Endodermal cell (in vitro differentiated cells): ENCODE data around the gene INO80E. TPM values are rescaled to one million over a fixed set of nuclear protein-coding genes. Genes with fewer than 3 reads are reported as not detected.

Source experiments
- DNase-seq: peaks from one replicate; pipeline ENCODE4 v3.0.0-alpha.2; 2017
- H3K27ac ChIP-seq: 2 replicates; pipeline ENCODE4 v1.5.1; 2013; ENCODE audit warnings: mild to moderate bottlenecking, low read depth, low read length, moderate library complexity
- H3K27me3 ChIP-seq: 2 replicates; pipeline ENCODE4 v1.6.1; 2013; ENCODE audit warnings: mild to moderate bottlenecking, low read length, moderate library complexity; ENCODE audit not compliant: insufficient read depth, control insufficient read depth, poor library complexity, severe bottlenecking
- H3K36me3 ChIP-seq: 2 replicates; pipeline ENCODE4 v1.7.0; 2013; ENCODE audit warnings: mild to moderate bottlenecking, low read length, moderate library complexity; ENCODE audit not compliant: control insufficient read depth, insufficient read depth
- H3K4me1 ChIP-seq: one replicate; pipeline ENCODE4 v1.7.0; 2013; ENCODE audit warnings: low read length; ENCODE audit not compliant: control insufficient read depth, insufficient read depth
- H3K4me3 ChIP-seq: 2 replicates; pipeline ENCODE4 v1.5.1; 2013; ENCODE audit warnings: mild to moderate bottlenecking, low read length, moderate library complexity
- H3K9ac ChIP-seq: 2 replicates; pipeline ENCODE4 v1.6.1; 2013; ENCODE audit warnings: mild to moderate bottlenecking, low read length, moderate library complexity; ENCODE audit not compliant: poor library complexity, severe bottlenecking; ENCODE audit errors: extremely low read depth
- H3K9me3 ChIP-seq: 2 replicates; pipeline ENCODE4 v1.6.1; 2013; ENCODE audit warnings: mild to moderate bottlenecking, low read length, moderate library complexity; ENCODE audit not compliant: control insufficient read depth
- H3K27ac Mint-ChIP-seq: 2 replicates; pipeline ENCODE4 v1.8.0; 2020; ENCODE audit warnings: mixed read lengths
- H3K27me3 Mint-ChIP-seq: 2 replicates; pipeline ENCODE4 v1.8.0; 2021; ENCODE audit warnings: mild to moderate bottlenecking, mixed read lengths; ENCODE audit not compliant: insufficient read depth
- H3K36me3 Mint-ChIP-seq: 2 replicates; pipeline ENCODE4 v1.8.0; 2020; ENCODE audit warnings: low read depth, mixed read lengths
- H3K4me1 Mint-ChIP-seq: 2 replicates; pipeline ENCODE4 v1.8.0; 2020; ENCODE audit warnings: mixed read lengths
- H3K4me3 Mint-ChIP-seq: 2 replicates; pipeline ENCODE4 v1.8.0; 2020; ENCODE audit warnings: mild to moderate bottlenecking, moderate library complexity, mixed read lengths
- H3K9me3 Mint-ChIP-seq: 2 replicates; pipeline ENCODE4 v1.8.0; 2020; ENCODE audit warnings: mild to moderate bottlenecking, mixed read lengths
- CTCF ChIP-seq: fragments of 200-600 bp; sonication (generic); conservative IDR thresholded peaks from 2 replicates; pipeline ENCODE4 v1.5.0; 2021; ENCODE audit warnings: antibody characterized with exemption, mild to moderate bottlenecking
- WGBS, 2 experiments: methylation state at CpG; one replicate each; pipeline versions ENCODE4 v1.1.5 to v1.1.7; 2013; ENCODE audit warnings: missing lambda C conversion rate in 2 of 2, mixed read lengths in 1 of 2; ENCODE audit not compliant: insufficient coverage in 1 of 2, insufficient read length in 1 of 2; 5-methylcytosine and 5-hydroxymethylcytosine counted together
- total RNA-seq, 2 donors: library from RNA; stranded (reverse); fragmentation: NEBNext Ultra II Directional in 1 of 2; extraction: Animal tissue kit (Norgen Biotek cat#: 25700) in 1 of 2; gene quantifications; 2 replicates in 1 of 2; 3 replicates in 1 of 2; pipeline ENCODE4 v1.2.1, GENCODE V29; 2021

INO80E gene
- total RNA-seq, 2 donors from 2014 or later: 77.4 to 80.1 TPM

GRCh38 chr16:29978081-29978480 is 18.0 kb upstream of the INO80E start:
- no peak overlapping the region for H3K27ac ChIP-seq
- no peak for DNase-seq
- H3K9ac ChIP-seq: no peak overlapping the region
- Mint-ChIP-seq H3K4me1 (peaks cover 21% of the 10 kb centered on the region), H3K4me3 (no peak overlapping the region), H3K27me3 (peaks cover 2% of the 10 kb centered on the region), H3K36me3 (peaks cover 46% of the 10 kb centered on the region), H3K27ac (no peak overlapping the region), H3K9me3 (peaks cover 3% of the 10 kb centered on the region)
- no peak for TF ChIP-seq CTCF
- H3K4me1 ChIP-seq: peaks cover 9% of the 10 kb centered on the region
- peaks cover 55% of the 10 kb centered on the region for H3K36me3 ChIP-seq
- WGBS, 2 experiments: 95% methylated on average over 4 to 9 of the region's 9 CpGs
- H3K4me3 ChIP-seq: no peak overlapping the region
- no peaks in the 10 kb centered on the region for H3K27me3 ChIP-seq
- peaks cover under 1% of the 10 kb centered on the region for H3K9me3 ChIP-seq

DNA sequence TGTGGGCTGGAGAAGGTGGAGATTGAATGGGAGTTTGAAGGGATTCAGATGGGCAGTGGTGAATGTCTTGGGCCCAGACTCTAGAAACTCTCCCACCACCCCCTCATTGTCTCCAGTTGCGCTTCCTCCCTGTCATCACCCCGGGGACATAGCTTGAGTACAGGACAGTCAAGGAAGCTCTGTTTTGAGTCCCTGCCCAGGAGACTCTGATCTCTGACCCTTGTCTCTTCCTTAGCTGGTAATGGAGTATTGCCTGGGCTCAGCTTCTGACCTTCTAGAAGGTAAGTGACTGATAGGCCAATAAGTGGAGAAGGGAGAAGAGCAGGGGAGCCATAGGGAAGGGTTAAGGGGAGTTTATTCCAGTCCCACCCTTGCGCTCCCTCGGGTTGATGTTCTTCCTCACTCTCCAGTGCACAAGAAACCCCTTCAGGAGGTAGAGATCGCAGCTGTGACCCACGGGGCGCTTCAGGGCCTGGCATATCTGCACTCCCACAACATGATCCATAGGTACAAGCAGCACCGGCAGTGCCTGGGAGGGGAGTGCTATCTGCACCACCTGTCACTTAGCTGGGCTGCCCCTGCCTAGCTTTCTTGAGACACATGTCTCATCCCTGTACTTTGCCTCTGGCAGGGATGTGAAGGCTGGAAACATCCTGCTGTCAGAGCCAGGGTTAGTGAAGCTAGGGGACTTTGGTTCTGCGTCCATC is 17.3 kb upstream of the INO80E start:
- H3K36me3 ChIP-seq: peaks cover 59% of the 10 kb centered on the region
- 92 to 94% methylated on average over 3 to 9 of the region's 9 CpGs for WGBS, 2 experiments
- no peak overlapping the region for H3K4me3 Mint-ChIP-seq

GRCh38 chr16:29982560-29983419 is 13.3 kb upstream of the INO80E start:
- DNase-seq: no peak
- WGBS, 2 experiments: 92 to 95% methylated on average over 10 to 24 of the region's 24 CpGs
- no peaks in the 10 kb centered on the region for H3K9me3 ChIP-seq
- TF ChIP-seq CTCF: no peak
- H3K27ac ChIP-seq: no peak overlapping the region
- H3K27me3 ChIP-seq: no peaks in the 10 kb centered on the region
- no peak overlapping the region for H3K4me3 ChIP-seq
- no peaks in the 10 kb centered on the region for H3K4me1 Mint-ChIP-seq
- peaks cover 73% of the 10 kb centered on the region for H3K36me3 Mint-ChIP-seq
- H3K27ac Mint-ChIP-seq: no peak overlapping the region
- no peaks in the 10 kb centered on the region for H3K4me1 ChIP-seq
- peaks cover 91% of the 10 kb centered on the region for H3K36me3 ChIP-seq
- H3K9me3 Mint-ChIP-seq: no peaks in the 10 kb centered on the region
- no peaks in the 10 kb centered on the region for H3K27me3 Mint-ChIP-seq
- H3K4me3 Mint-ChIP-seq: no peak overlapping the region
- H3K9ac ChIP-seq: no peak overlapping the region

More for the DNA sequence above, 17.3 kb upstream of the INO80E start:
- Histone ChIP-seq H3K4me3 (no peak overlapping the region), H3K9ac (no peak overlapping the region), H3K4me1 (peaks cover 9% of the 10 kb centered on the region), H3K9me3 (no peaks in the 10 kb centered on the region), H3K27me3 (no peaks in the 10 kb centered on the region), H3K27ac (no peak overlapping the region)
- H3K4me1 Mint-ChIP-seq: peaks cover 21% of the 10 kb centered on the region
- no peaks in the 10 kb centered on the region for H3K9me3 Mint-ChIP-seq
- H3K27ac Mint-ChIP-seq: no peak overlapping the region
- H3K36me3 Mint-ChIP-seq: peaks cover 48% of the 10 kb centered on the region
- DNase-seq: no peak
- no peaks in the 10 kb centered on the region for H3K27me3 Mint-ChIP-seq
- TF ChIP-seq CTCF: no peak
